ENCODE measurements around the gene SLC34A1.

Gene SLC34A1

DNA sequence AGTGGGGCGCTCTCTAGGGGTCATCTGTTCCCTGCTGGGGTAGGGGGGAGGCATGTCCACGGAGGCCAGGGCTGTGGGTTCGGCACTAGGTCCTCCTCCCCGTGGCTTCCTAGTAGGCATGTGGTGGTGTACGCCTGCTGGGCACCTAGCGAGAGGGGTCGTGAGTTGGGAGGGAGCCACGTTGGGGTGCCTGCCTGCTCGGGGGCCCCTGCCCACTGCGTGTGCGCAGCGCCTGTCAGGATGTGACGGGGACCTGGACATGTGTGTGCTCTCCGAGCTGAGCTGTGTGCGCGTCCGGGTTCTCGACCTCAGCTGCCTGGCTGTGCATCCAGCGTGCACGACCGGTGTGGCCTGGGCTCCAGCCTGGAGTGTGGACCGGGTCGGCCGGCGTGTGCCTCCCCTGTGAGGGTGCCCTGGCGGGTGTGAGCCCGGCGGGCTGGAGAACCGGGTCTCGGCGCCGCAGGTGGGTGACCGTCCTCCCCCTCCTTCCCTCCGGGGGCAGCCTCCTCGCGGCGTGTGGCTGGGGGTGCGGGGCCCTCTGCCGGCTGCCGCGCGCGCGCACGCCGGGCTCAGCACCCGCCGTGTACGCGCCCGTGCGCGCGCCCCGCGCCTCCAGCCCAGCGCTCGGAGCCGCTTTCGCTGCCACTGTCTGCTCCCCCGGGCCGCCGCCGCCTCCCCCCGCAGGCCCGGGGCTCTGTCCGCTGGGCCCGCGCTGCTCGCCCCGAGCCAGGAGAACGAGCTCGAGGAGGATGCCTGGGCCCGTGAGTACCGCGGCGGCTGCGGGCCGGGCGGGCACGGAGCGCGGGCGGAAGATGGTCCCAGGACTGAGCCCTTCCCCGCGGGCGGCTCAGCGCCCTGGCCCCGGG is 62.2 kb downstream of the SLC34A1 start, which contains the start of gene PRR7:
Gene PRR7 (plus strand): TSS at position 615 of the 866 bp plus-strand sequence. CDS start 8,254 bp downstream, outside the sequence.
- no peak for DNase-seq (ENCODE audit: low spot score)

DNA sequence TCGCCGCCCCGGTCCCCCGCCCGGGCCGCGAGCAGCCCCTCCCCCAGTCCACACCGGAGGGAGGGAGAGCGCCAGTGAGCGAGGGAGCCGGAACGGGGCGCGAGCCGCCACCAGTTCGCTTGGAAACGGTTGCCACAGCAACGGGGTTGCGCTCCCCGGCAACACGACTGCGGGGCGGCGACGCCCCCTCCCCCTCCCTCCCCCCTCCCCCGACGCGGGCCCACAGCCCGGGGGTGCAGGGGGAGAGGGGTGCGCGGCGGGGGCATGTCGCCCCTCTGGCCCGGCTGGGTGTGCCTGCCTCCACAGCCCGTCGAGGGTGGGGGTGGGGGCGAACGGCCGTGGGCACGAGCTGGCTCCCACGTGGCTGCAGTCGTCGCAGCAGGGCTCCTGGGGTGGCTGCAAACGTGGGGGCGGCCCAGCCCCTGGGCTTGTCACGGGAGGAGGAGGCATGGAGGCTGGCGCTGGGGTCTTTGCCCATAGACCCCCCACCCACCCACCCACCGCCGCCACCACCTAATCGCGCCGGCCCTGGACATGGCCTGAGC is 62.9 kb downstream of the SLC34A1 start:
- no peak for DNase-seq (ENCODE audit: low spot score)

DNA sequence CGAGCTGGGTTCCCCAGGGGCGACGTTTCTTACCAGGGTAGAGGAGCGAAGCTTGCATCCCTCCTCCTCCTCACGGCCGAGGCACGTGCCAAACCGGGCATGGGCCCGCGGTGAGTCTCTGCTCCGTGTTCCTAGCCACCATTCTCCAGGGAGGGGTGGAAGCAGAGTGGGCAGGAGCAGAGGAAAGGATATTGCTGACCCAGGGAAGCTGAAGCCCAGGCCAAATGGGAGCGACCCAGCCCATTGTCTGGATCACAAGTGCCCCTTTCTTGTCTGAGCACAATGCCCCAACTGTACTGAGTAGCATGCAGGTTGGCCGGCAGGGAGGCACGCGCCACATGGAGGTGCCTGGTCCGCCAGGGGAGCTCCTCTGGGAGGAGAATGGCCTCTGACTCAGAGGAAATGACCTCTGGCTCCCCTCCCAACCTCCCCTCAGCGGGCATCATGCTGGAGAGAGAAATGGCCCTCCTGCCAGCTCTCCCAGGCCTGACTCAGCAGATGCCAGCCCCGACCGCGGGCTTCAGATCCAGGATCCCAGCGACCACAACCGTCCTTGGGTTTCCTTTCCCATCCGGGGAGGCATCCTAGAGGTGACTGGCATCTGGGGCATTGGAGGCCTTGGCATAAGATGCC is 63.5 kb downstream of the SLC34A1 start:
- DNase-seq (ENCODE audit: low spot score) = no peak
